ENCODE measurements around the gene SLC9A8.
A peak's percentile ranks its signal among the peaks of the same experiment; 100 is the strongest.

Gene SLC9A8

GRCh38 chr20:49818816-49819215 lies 6.2 kb downstream of the SLC9A8 start:
- DNase-seq, result no peak

- DNase-seq, result no peak
Observed at GRCh38 chr20:49819702-49820101, 7.1 kb downstream of the SLC9A8 start.

GRCh38 chr20:49821381-49821780 lies 8.8 kb downstream of the SLC9A8 start:
- DNase-seq, result no peak

- DNase-seq, result no peak
Observed at GRCh38 chr20:49821870-49822331, 9.3 kb downstream of the SLC9A8 start.

GRCh38 chr20:49823152-49823847 lies 10.7 kb downstream of the SLC9A8 start:
- no peak for DNase-seq

GRCh38 chr20:49824206-49824605 lies 11.6 kb downstream of the SLC9A8 start:
- no peak for DNase-seq

- no peak for DNase-seq
Observed at GRCh38 chr20:49825521-49826033, 12.9 kb downstream of the SLC9A8 start.

- no peak for DNase-seq
Observed at GRCh38 chr20:49831022-49831769, 18.6 kb downstream of the SLC9A8 start.

- no peak for DNase-seq
Observed at GRCh38 chr20:49831770-49832631, 19.4 kb downstream of the SLC9A8 start.

- DNase-seq, result no peak
Observed at GRCh38 chr20:49832632-49833327, 20.2 kb downstream of the SLC9A8 start.

GRCh38 chr20:49833483-49833882 lies 20.9 kb downstream of the SLC9A8 start:
- no peak for DNase-seq

- DNase-seq, result no peak
Observed at GRCh38 chr20:49835031-49835430, 22.4 kb downstream of the SLC9A8 start.

- DNase-seq, result no peak
Observed at GRCh38 chr20:49838546-49838945, 25.9 kb downstream of the SLC9A8 start.

- DNase-seq, result no peak
Observed at GRCh38 chr20:49843139-49843538, 30.5 kb downstream of the SLC9A8 start.

- DNase-seq, result no peak
Observed at GRCh38 chr20:49843770-49844380, 31.2 kb downstream of the SLC9A8 start.

- DNase-seq, result no peak
Observed at GRCh38 chr20:49845060-49845459, 32.4 kb downstream of the SLC9A8 start.

GRCh38 chr20:49846206-49846807 lies 33.7 kb downstream of the SLC9A8 start:
- peak; percentile 42 for DNase-seq

GRCh38 chr20:49850463-49851230 lies 38.0 kb downstream of the SLC9A8 start:
- DNase-seq, result no peak

GRCh38 chr20:49851231-49851705 lies 38.6 kb downstream of the SLC9A8 start:
- DNase-seq, result no peak

GRCh38 chr20:49851991-49852390 lies 39.4 kb downstream of the SLC9A8 start:
- DNase-seq, result no peak

All from stimulated activated CD4-positive, alpha-beta T cell treated with anti-CD3 and anti-CD28 coated beads, Interleukin-1b, Interleukin-23, amount 100 ng/mL, for 48 hours (primary cell).